Mesendoderm (in vitro differentiated cells): ENCODE results near the gene S1PR1.

Experiments used
- DNase-seq: peaks from one replicate; pipeline ENCODE4 v3.0.0; 2013
- H2AK5ac ChIP-seq: 2 replicates; pipeline ENCODE4 v1.6.1; 2013; ENCODE audit warnings: low read length, inconsistent platforms
- H2BK120ac ChIP-seq: 2 replicates; pipeline ENCODE4 v1.6.1; 2013; ENCODE audit warnings: low read depth, mild to moderate bottlenecking, low read length, moderate library complexity, mixed read lengths
- H2BK15ac ChIP-seq: replicated peaks from 2 replicates; pipeline ENCODE4 v1.6.1; 2013; ENCODE audit warnings: low read depth, mild to moderate bottlenecking, moderate library complexity
- H2BK5ac ChIP-seq: 2 replicates; pipeline ENCODE4 v1.6.1; 2013; ENCODE audit warnings: low read length, inconsistent platforms
- H3K18ac ChIP-seq: 2 replicates; pipeline ENCODE4 v1.6.1; 2013; ENCODE audit warnings: mild to moderate bottlenecking, low read length, mixed read lengths
- H3K23ac ChIP-seq: one replicate; pipeline ENCODE4 v1.6.1; 2013; ENCODE audit warnings: low read length
- H3K27ac ChIP-seq: 2 replicates; pipeline ENCODE4 v1.5.1; 2013; ENCODE audit warnings: low read depth, mild to moderate bottlenecking, inconsistent platforms, low read length, moderate library complexity
- H3K27me3 ChIP-seq: 2 replicates; pipeline ENCODE4 v1.6.1; 2013; ENCODE audit warnings: low read length, control low read depth, mild to moderate bottlenecking, inconsistent platforms; ENCODE audit not compliant: insufficient read depth, poor library complexity
- H3K36me3 ChIP-seq: 2 replicates; pipeline ENCODE4 v1.6.1; 2013; ENCODE audit warnings: low read length, inconsistent platforms; ENCODE audit not compliant: control insufficient read depth, insufficient read depth
- H3K4ac ChIP-seq: one replicate; pipeline ENCODE4 v1.6.1; 2013; ENCODE audit warnings: low read depth, mild to moderate bottlenecking, low read length, moderate library complexity
- H3K4me1 ChIP-seq: 2 replicates; pipeline ENCODE4 v1.6.1; 2013; ENCODE audit warnings: low read depth, low read length, inconsistent platforms; ENCODE audit not compliant: control insufficient read depth
- H3K4me2 ChIP-seq: 2 replicates; pipeline ENCODE4 v1.6.1; 2013; ENCODE audit warnings: low read length
- H3K4me3 ChIP-seq: 2 replicates; pipeline ENCODE4 v1.5.1; 2013; ENCODE audit warnings: mild to moderate bottlenecking, low read length
- H3K56ac ChIP-seq: one replicate; pipeline ENCODE4 v1.6.1; 2013; ENCODE audit warnings: low read length
- H3K79me1 ChIP-seq: 2 replicates; pipeline ENCODE4 v1.6.1; 2013; ENCODE audit warnings: low read length, inconsistent platforms
- H3K79me2 ChIP-seq: 2 replicates; pipeline ENCODE4 v1.6.1; 2013; ENCODE audit warnings: mild to moderate bottlenecking, low read length; ENCODE audit not compliant: control insufficient read depth, insufficient read depth
- H3K9ac ChIP-seq: 2 replicates; pipeline ENCODE4 v1.6.1; 2013; ENCODE audit warnings: low read length, inconsistent platforms
- H4K5ac ChIP-seq: one replicate; pipeline ENCODE4 v1.6.1; 2013; ENCODE audit warnings: low read length
- H4K8ac ChIP-seq: one replicate; pipeline ENCODE4 v1.6.1; 2013; ENCODE audit warnings: low read depth, mild to moderate bottlenecking, control low read depth, low read length, moderate library complexity
- WGBS: extraction: QIAGEN DNeasy Blood & Tissue Kit; methylation state at CpG from one replicate; pipeline ENCODE4 v1.1.7; 2013; ENCODE audit warnings: low lambda C conversion rate, missing lambda C conversion rate; ENCODE audit not compliant: insufficient coverage; ENCODE audit errors: extremely low coverage; 5-methylcytosine and 5-hydroxymethylcytosine counted together

The S1PR1 gene

GRCh38 chr1:101275672-101276071 lies 38.9 kb downstream of the S1PR1 start:
- Histone ChIP-seq H3K4me1 (no peaks in the 10 kb centered on the region), H4K8ac (no peak overlapping the region), H3K4me3 (no peak overlapping the region), H3K27me3 (no peaks in the 10 kb centered on the region), H4K5ac (no peak overlapping the region), H3K79me2 (no peaks in the 10 kb centered on the region), H3K18ac (no peak overlapping the region), H3K27ac (no peak overlapping the region), H3K36me3 (no peaks in the 10 kb centered on the region), H3K79me1 (no peaks in the 10 kb centered on the region), H3K4ac (no peak overlapping the region), H3K9ac (no peak overlapping the region), H2BK5ac (no peak overlapping the region), H2BK120ac (no peak overlapping the region), H3K56ac (no peak overlapping the region), H3K23ac (no peak overlapping the region), H3K4me2 (no peak overlapping the region), H2AK5ac (no peak overlapping the region), H2BK15ac (no peak overlapping the region)
- no peak for DNase-seq
- no CpG with 5 or more reads among the region's 5 CpGs for WGBS

DNA sequence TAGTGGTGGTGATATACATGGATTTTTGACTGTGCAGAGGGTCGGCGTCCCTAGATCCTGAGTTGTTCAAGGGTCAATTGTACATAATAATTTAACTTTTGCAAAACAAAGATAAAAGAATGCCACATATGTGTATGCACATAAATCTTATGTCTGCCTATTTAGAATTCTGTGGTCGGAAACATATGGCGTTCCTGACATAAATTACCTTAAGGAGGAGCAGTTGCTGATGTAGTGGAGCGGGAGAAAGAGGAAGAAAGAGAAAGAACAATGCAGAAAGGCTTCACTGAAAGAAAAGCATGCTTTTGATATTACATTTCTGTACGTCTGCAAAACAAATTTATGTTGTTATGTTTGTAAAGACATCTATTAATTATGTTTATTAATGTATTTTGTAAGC lies 40.0 kb downstream of the S1PR1 start:
- no peak overlapping the region for H3K18ac ChIP-seq
- H2BK5ac ChIP-seq, result no peak overlapping the region
- no peaks in the 10 kb centered on the region for H3K79me2 ChIP-seq
- H3K23ac ChIP-seq, result no peak overlapping the region
- no peak overlapping the region for H2BK120ac ChIP-seq
- no peak overlapping the region for H3K4me3 ChIP-seq
- no peak overlapping the region for H3K4me2 ChIP-seq
- no peak overlapping the region for H3K56ac ChIP-seq
- H4K8ac ChIP-seq, result no peak overlapping the region
- H2BK15ac ChIP-seq, result no peak overlapping the region
- no peaks in the 10 kb centered on the region for H3K36me3 ChIP-seq
- no peaks in the 10 kb centered on the region for H3K27me3 ChIP-seq
- H3K27ac ChIP-seq, result no peak overlapping the region
- H3K4me1 ChIP-seq, result no peaks in the 10 kb centered on the region
- H3K9ac ChIP-seq, result no peak overlapping the region
- H3K4ac ChIP-seq, result no peak overlapping the region
- no CpG with 5 or more reads among the region's 6 CpGs for WGBS
- no peak overlapping the region for H2AK5ac ChIP-seq
- H4K5ac ChIP-seq, result no peak overlapping the region
- no peaks in the 10 kb centered on the region for H3K79me1 ChIP-seq
- DNase-seq, result no peak

DNA sequence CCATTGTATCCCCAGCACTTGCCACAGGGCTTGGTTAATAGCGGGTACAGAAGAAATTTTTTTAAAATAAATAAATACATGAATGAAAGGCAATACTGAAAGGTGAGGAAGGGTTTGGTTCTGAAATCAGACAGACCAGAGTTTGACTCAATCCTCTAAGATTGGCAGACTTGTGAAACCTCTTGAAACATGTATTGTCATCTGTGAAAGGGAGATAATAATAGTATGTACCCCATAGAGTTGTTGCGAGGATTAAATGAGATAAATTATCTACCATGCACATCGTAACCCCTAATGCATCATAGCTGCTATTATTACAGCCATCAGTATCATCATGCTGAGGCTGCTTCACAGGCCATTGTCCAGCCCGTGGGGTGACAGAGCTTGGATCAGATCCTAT lies 41.4 kb downstream of the S1PR1 start:
- H2BK120ac ChIP-seq, result no peak overlapping the region
- no CpG with 5 or more reads among the region's 4 CpGs for WGBS
- H3K27me3 ChIP-seq, result no peaks in the 10 kb centered on the region
- no peaks in the 10 kb centered on the region for H3K79me1 ChIP-seq
- no peak overlapping the region for H4K8ac ChIP-seq
- H3K23ac ChIP-seq, result no peak overlapping the region
- H2BK15ac ChIP-seq, result no peak overlapping the region
- H3K18ac ChIP-seq, result no peak overlapping the region
- H3K4me1 ChIP-seq, result no peaks in the 10 kb centered on the region
- no peak overlapping the region for H2AK5ac ChIP-seq
- H4K5ac ChIP-seq, result no peak overlapping the region
- no peaks in the 10 kb centered on the region for H3K79me2 ChIP-seq
- no peak overlapping the region for H3K4me2 ChIP-seq
- H3K36me3 ChIP-seq, result no peaks in the 10 kb centered on the region
- H3K27ac ChIP-seq, result no peak overlapping the region
- no peak overlapping the region for H3K4me3 ChIP-seq
- H3K9ac ChIP-seq, result no peak overlapping the region
- H3K56ac ChIP-seq, result no peak overlapping the region
- no peak overlapping the region for H3K4ac ChIP-seq
- DNase-seq, result no peak
- no peak overlapping the region for H2BK5ac ChIP-seq

- Histone ChIP-seq H3K79me1 (no peaks in the 10 kb centered on the region), H3K9ac (no peak overlapping the region), H3K79me2 (no peaks in the 10 kb centered on the region), H3K18ac (no peak overlapping the region), H4K8ac (no peak overlapping the region), H3K36me3 (no peaks in the 10 kb centered on the region), H2BK15ac (no peak overlapping the region), H4K5ac (no peak overlapping the region), H3K4ac (no peak overlapping the region), H3K4me3 (no peak overlapping the region), H2BK120ac (no peak overlapping the region), H3K27ac (no peak overlapping the region), H3K4me2 (no peak overlapping the region), H3K4me1 (no peaks in the 10 kb centered on the region), H3K23ac (no peak overlapping the region), H3K56ac (no peak overlapping the region), H2BK5ac (no peak overlapping the region), H3K27me3 (no peaks in the 10 kb centered on the region), H2AK5ac (no peak overlapping the region)
- no peak for DNase-seq
- WGBS, result no CpG with 5 or more reads among the region's 3 CpGs
Observed at GRCh38 chr1:101278845-101279244, 42.0 kb downstream of the S1PR1 start.

GRCh38 chr1:101280049-101280592 lies 43.3 kb downstream of the S1PR1 start:
- Histone ChIP-seq H3K36me3 (no peaks in the 10 kb centered on the region), H2BK5ac (no peak overlapping the region), H3K4me1 (no peaks in the 10 kb centered on the region), H3K27me3 (no peaks in the 10 kb centered on the region), H3K4me2 (no peak overlapping the region), H3K79me1 (no peaks in the 10 kb centered on the region), H3K4ac (no peak overlapping the region), H3K56ac (no peak overlapping the region), H3K27ac (no peak overlapping the region), H2AK5ac (no peak overlapping the region), H2BK120ac (no peak overlapping the region), H2BK15ac (no peak overlapping the region), H3K4me3 (no peak overlapping the region), H3K23ac (no peak overlapping the region), H4K8ac (no peak overlapping the region), H3K9ac (no peak overlapping the region), H3K79me2 (no peaks in the 10 kb centered on the region), H4K5ac (no peak overlapping the region), H3K18ac (no peak overlapping the region)
- no CpG with 5 or more reads among the region's 1 CpG for WGBS
- no peak for DNase-seq

DNA sequence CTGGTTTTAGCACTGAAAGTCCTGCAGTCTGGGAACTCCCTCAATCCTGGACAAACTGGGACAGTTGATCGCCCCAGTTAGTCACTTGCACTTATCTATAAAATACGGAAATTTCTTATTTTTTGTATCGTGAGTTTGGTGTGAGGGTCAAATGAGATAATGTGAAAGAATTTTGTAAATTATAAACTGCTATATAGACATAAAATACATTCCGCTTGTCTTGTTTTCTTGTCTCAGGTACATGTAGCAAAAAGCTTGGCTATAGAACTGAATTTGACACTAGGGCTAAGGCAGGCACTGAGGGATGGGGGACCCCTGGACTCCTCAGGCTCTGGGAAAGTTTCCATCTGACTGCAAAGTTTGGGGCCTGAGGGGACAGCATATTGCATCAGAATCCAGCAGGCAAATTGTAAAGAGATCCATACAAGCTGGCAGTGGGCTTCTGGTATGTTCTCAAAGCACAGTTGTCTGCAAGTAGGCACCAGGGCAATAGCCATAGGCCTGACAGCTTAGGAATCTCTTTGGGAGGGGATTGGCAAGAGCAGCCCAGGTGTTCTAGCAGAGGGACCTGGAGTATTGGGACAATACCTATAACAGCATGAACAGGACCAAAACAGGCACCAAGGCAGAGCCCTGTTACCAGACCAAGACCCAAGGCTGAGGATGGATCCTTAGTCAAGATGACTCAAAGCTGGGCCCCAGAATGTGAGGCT lies 44.3 kb downstream of the S1PR1 start:
- WGBS, result 100% methylated on average over 2 of the region's 4 CpGs
- H3K4me2 ChIP-seq, result no peak overlapping the region
- no peak overlapping the region for H3K27ac ChIP-seq

More for the DNA sequence above, 44.3 kb downstream of the S1PR1 start:
- H3K27me3 ChIP-seq, result no peaks in the 10 kb centered on the region
- no peaks in the 10 kb centered on the region for H3K36me3 ChIP-seq
- H2BK5ac ChIP-seq, result no peak overlapping the region
- H2BK120ac ChIP-seq, result no peak overlapping the region
- H3K23ac ChIP-seq, result no peak overlapping the region
- H2AK5ac ChIP-seq, result no peak overlapping the region
- no peak overlapping the region for H3K56ac ChIP-seq
- no peak overlapping the region for H3K9ac ChIP-seq
- no peaks in the 10 kb centered on the region for H3K79me2 ChIP-seq
- no peaks in the 10 kb centered on the region for H3K4me1 ChIP-seq
- DNase-seq, result no peak
- H3K79me1 ChIP-seq, result no peaks in the 10 kb centered on the region
- no peak overlapping the region for H3K4ac ChIP-seq
- no peak overlapping the region for H3K18ac ChIP-seq
- no peak overlapping the region for H4K8ac ChIP-seq
- no peak overlapping the region for H2BK15ac ChIP-seq
- no peak overlapping the region for H4K5ac ChIP-seq
- no peak overlapping the region for H3K4me3 ChIP-seq
